Osteoblast (primary cell): ENCODE data around the gene PLEKHA6. TPM values are rescaled to one million over a fixed set of nuclear protein-coding genes. Genes with fewer than 3 reads are reported as not detected.

Experiments used
- DNase-seq: peaks from one replicate; pipeline ENCODE4 v3.0.0; 2011; ENCODE audit warnings: low spot score, mixed read lengths; ENCODE audit not compliant: insufficient read length; ENCODE audit errors: missing footprints
- H2AFZ ChIP-seq: 2 replicates; pipeline ENCODE4 v1.6.0; 2011; ENCODE audit warnings: mild to moderate bottlenecking, low read length
- H3K27ac ChIP-seq: 2 replicates; pipeline ENCODE4 v1.5.1; 2011; ENCODE audit warnings: mild to moderate bottlenecking, low read depth, low read length, moderate library complexity
- H3K27me3 ChIP-seq: 2 replicates; pipeline ENCODE4 v1.6.0; 2012; ENCODE audit warnings: mild to moderate bottlenecking, control low read depth, inconsistent platforms, low read length, moderate library complexity; ENCODE audit not compliant: insufficient read depth
- H3K36me3 ChIP-seq: 2 replicates; pipeline ENCODE4 v1.5.1; 2011; ENCODE audit warnings: mild to moderate bottlenecking, low read length, control low read depth, moderate library complexity; ENCODE audit not compliant: insufficient read depth
- H3K4me1 ChIP-seq: 2 replicates; pipeline ENCODE4 v1.5.1; 2011; ENCODE audit warnings: mild to moderate bottlenecking, low read length, control low read depth, moderate library complexity; ENCODE audit not compliant: insufficient read depth
- H3K4me2 ChIP-seq: 2 replicates; pipeline ENCODE4 v1.6.0; 2011; ENCODE audit warnings: mild to moderate bottlenecking, low read length; ENCODE audit not compliant: insufficient read depth
- H3K4me3 ChIP-seq: fragments of 200-600 bp; sonication (generic); 3 replicates; pipeline ENCODE4 v1.5.1; 2012; ENCODE audit warnings: mild to moderate bottlenecking, low read length, inconsistent platforms; ENCODE audit not compliant: insufficient read depth
- H3K79me2 ChIP-seq: 2 replicates; pipeline ENCODE4 v1.6.0; 2012; ENCODE audit warnings: mild to moderate bottlenecking, low read length, control low read depth, inconsistent platforms; ENCODE audit not compliant: insufficient read depth
- H3K9me3 ChIP-seq: 2 replicates; pipeline ENCODE4 v1.5.1; 2011; ENCODE audit warnings: low read depth, low read length, control low read depth
- H4K20me1 ChIP-seq: 2 replicates; pipeline ENCODE4 v1.6.0; 2012; ENCODE audit warnings: mild to moderate bottlenecking, low read length, control low read depth; ENCODE audit not compliant: insufficient read depth
- total RNA-seq: library from RNA; depleted of rRNA; stranded (reverse); fragments of >200 nt; gene quantifications from 2 replicates; pipeline ENCODE4 v1.2.3, GENCODE V29; 2012
- TF ChIP-seq, protein P1 (sequence below): IDR thresholded peaks from 2 replicates; pipeline ENCODE4 v1.5.1; 2011; ENCODE audit warnings: mild to moderate bottlenecking, low read depth, low read length, moderate library complexity; ENCODE audit errors: extremely low read depth

Gene PLEKHA6
- total RNA-seq, 1 donor = 0.36 TPM

DNA sequence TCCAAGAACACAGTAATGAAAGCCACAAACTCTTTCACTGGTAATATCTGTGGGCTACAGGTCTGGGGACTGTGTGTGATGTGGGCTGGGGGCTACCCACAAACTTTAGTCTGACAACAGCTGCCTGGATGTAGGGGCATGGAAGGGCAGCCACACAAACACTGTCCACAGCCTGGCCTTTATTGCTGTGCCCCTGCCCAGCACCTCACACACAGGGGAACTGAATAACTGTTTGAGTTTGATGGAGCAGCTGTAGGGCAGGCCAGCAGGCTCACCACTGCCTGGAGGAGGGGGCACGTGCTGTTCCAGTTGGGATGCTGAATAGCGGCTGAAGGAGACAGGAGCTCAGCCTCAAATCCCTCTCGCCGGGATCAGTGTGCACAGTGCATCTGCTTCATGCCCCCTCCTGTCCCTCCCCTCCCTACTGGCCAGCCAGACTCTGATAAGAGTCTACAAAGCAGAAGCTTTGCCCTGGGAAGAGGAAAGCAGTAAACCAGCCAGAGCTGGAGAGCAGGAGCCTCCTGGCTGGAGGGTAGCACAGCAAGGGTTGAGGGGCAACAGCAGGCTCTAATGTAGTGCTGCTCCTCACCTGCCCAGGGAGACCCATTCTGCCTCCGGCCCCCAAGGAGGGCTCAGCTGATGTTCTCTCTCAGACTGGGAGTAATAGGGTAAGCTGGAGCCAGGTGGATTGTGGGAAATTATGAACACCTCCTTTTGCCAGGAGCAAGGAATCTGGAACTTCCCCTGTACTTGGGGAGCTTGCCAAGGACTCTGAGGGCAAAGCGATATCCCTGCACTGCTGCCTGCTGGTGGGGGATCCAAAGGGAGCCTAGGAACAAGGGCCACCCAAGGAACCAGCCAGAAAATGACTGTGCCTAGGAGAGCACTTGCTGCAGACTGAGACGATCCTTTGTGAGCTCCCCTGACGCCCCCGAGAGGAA is 75.7 kb downstream of the PLEKHA6 start:
- no peaks in the 10 kb centered on the region for H3K36me3 ChIP-seq
- no peaks in the 10 kb centered on the region for H3K4me1 ChIP-seq
- no peaks in the 10 kb centered on the region for H4K20me1 ChIP-seq
- peaks cover 72% of the 10 kb centered on the region for H3K27me3 ChIP-seq
- no peak for DNase-seq
- no peaks in the 10 kb centered on the region for H3K79me2 ChIP-seq
- no peak overlapping the region for H3K4me3 ChIP-seq
- no peaks in the 10 kb centered on the region for H3K9me3 ChIP-seq
- H3K4me2 ChIP-seq = no peak overlapping the region
- no peak overlapping the region for H2AFZ ChIP-seq
- no peak overlapping the region for H3K27ac ChIP-seq
- TF ChIP-seq, protein P1, sequence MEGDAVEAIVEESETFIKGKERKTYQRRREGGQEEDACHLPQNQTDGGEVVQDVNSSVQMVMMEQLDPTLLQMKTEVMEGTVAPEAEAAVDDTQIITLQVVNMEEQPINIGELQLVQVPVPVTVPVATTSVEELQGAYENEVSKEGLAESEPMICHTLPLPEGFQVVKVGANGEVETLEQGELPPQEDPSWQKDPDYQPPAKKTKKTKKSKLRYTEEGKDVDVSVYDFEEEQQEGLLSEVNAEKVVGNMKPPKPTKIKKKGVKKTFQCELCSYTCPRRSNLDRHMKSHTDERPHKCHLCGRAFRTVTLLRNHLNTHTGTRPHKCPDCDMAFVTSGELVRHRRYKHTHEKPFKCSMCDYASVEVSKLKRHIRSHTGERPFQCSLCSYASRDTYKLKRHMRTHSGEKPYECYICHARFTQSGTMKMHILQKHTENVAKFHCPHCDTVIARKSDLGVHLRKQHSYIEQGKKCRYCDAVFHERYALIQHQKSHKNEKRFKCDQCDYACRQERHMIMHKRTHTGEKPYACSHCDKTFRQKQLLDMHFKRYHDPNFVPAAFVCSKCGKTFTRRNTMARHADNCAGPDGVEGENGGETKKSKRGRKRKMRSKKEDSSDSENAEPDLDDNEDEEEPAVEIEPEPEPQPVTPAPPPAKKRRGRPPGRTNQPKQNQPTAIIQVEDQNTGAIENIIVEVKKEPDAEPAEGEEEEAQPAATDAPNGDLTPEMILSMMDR = no peak

DNA sequence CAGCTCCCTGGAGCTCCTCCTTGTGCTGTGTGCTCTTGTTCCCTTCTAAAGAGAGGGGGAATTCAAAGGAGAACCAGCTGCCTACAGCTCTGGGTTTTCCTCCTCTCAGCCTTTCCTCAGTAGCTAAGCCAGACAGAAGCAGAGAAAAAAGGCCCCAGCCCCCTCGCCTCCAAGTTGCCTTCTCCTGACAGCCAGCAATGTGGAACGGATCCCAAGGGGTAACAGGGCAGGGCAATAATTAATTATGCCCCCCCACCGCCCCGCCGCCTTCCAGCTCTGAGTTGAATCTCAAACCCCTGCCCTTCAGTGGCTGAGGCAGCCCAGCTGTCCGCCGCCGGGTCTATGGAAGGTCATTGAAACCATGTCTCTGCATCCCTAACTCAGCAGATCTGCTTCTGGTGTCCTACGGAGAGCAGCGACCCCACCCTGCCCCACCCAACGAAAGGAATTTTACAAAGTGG is 76.9 kb downstream of the PLEKHA6 start:
- no peaks in the 10 kb centered on the region for H4K20me1 ChIP-seq
- H3K36me3 ChIP-seq = no peaks in the 10 kb centered on the region
- H3K27me3 ChIP-seq = peaks cover 84% of the 10 kb centered on the region
- TF ChIP-seq, protein P1 = no peak
- no peak for DNase-seq
- H3K9me3 ChIP-seq = no peaks in the 10 kb centered on the region
- H3K27ac ChIP-seq = no peak overlapping the region
- no peaks in the 10 kb centered on the region for H3K79me2 ChIP-seq
- no peaks in the 10 kb centered on the region for H3K4me1 ChIP-seq
- no peak overlapping the region for H3K4me2 ChIP-seq
- H3K4me3 ChIP-seq = no peak overlapping the region
- H2AFZ ChIP-seq = no peak overlapping the region

DNA sequence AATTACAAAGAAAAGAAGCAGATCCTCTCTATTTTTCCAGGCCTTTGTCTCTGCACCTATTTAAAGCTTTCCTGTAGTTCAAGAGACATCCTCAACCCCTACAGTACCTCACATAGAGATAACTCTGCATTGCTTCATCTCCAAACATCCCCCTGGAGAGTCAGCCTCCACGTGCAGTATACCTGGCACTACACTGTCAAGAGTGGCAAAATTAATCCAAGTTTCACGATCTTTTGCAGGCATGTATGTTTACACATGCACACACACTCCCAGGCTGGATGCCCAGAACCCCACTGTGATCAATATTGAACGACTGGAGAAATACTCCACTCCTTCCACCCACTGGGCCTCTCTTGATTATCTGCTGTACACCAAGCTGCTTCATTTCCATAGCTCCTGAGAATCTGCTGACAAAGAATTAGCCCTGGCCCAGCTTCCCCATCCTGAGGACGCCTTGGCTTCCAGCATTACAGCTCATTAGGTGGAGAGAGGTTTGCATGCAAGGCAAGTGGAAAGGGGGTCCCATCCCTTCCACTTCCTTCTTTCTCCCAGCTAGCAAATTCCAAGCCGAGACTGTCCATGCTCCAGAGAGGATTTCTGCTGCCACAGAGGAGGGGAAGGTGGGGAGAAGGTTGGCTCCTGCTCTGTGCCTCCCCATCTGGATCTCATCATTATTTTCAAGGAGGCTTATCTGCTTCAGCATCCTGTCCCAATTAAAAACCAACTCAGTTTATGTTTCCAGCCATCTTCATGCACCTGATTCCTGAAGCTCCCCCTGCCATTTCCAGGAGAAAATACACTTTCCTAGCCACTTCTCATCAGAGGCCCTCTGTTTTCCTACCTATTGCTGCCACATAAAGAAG is 79.4 kb downstream of the PLEKHA6 start:
- H3K27me3 ChIP-seq = peaks cover 89% of the 10 kb centered on the region

More for the DNA sequence above, 79.4 kb downstream of the PLEKHA6 start:
- Histone ChIP-seq H3K4me2 (no peak overlapping the region), H3K79me2 (no peaks in the 10 kb centered on the region), H4K20me1 (no peaks in the 10 kb centered on the region), H2AFZ (no peak overlapping the region), H3K36me3 (no peaks in the 10 kb centered on the region), H3K4me1 (no peaks in the 10 kb centered on the region), H3K27ac (no peak overlapping the region), H3K9me3 (no peaks in the 10 kb centered on the region), H3K4me3 (no peak overlapping the region)
- TF ChIP-seq, protein P1 = no peak
- no peak for DNase-seq
